ENCODE data around the gene VEGFC. TPM values are rescaled to one million over a fixed set of nuclear protein-coding genes. Genes with fewer than 3 reads are reported as not detected.

The VEGFC gene
- total and polyA plus RNA-seq, 3 donors from 2014 or later: 2.8 to 4.3 (median 4.0) TPM

GRCh38 chr4:176676901-176677300 is 115.8 kb downstream of the VEGFC start:
- DNase-seq: peak; percentile 17
- intact Hi-C loops (cut with DNase I; ENCODE audit: low total_unique reads): no loop called here
- WGBS, 2 donors: 53 to 56% methylated on average over 4 of the region's 4 CpGs
- no peaks in the 10 kb centered on the region for H3K9me3 ChIP-seq
- H3K27me3 ChIP-seq: no peaks in the 10 kb centered on the region
- no peak for TF ChIP-seq CTCF (IDR thresholded peaks at IDR 0.05)
- no peak for TF ChIP-seq POLR2A (IDR thresholded peaks at IDR 0.05)
- peaks cover 12% of the 10 kb centered on the region for H3K4me1 ChIP-seq
- no peaks in the 10 kb centered on the region for H3K36me3 ChIP-seq (ENCODE audit: low read depth, missing control alignments)
- H3K4me3 ChIP-seq: no peak overlapping the region
- H3K27ac ChIP-seq: no peak overlapping the region

- H3K4me3 ChIP-seq: no peak overlapping the region
- TF ChIP-seq CTCF (IDR thresholded peaks at IDR 0.05) (no peak), POLR2A (IDR thresholded peaks at IDR 0.05) (no peak)
- no peaks in the 10 kb centered on the region for H3K36me3 ChIP-seq (ENCODE audit: low read depth, missing control alignments)
- H3K27ac ChIP-seq: no peak overlapping the region
- no peaks in the 10 kb centered on the region for H3K27me3 ChIP-seq
- WGBS, 2 donors: 77 to 83% methylated on average over 3 of the region's 3 CpGs
- intact Hi-C loops (cut with DNase I; ENCODE audit: low total_unique reads): no loop called here
- DNase-seq: no peak
- H3K4me1 ChIP-seq: peaks cover 7% of the 10 kb centered on the region
- H3K9me3 ChIP-seq: no peaks in the 10 kb centered on the region
Observed at GRCh38 chr4:176675810-176676209, 116.9 kb downstream of the VEGFC start.

GRCh38 chr4:176671532-176671931 is 121.2 kb downstream of the VEGFC start:
- no peak overlapping the region for H3K27ac ChIP-seq
- 59 to 70% methylated on average over 9 of the region's 9 CpGs for WGBS, 2 donors
- H3K9me3 ChIP-seq: no peaks in the 10 kb centered on the region
- no peaks in the 10 kb centered on the region for H3K27me3 ChIP-seq
- DNase-seq: no peak
- no peaks in the 10 kb centered on the region for H3K4me1 ChIP-seq
- no peak overlapping the region for H3K4me3 ChIP-seq
- H3K36me3 ChIP-seq (ENCODE audit: low read depth, missing control alignments): no peaks in the 10 kb centered on the region
- TF ChIP-seq POLR2A (IDR thresholded peaks at IDR 0.05) (no peak), CTCF (IDR thresholded peaks at IDR 0.05) (no peak)
- intact Hi-C loops (cut with DNase I; ENCODE audit: low total_unique reads): no loop called here

GRCh38 chr4:176668324-176668723 is 124.4 kb downstream of the VEGFC start:
- DNase-seq: no peak
- Histone ChIP-seq H3K36me3 (ENCODE audit: low read depth, missing control alignments) (no peaks in the 10 kb centered on the region), H3K27me3 (no peaks in the 10 kb centered on the region), H3K27ac (no peak overlapping the region), H3K4me3 (no peak overlapping the region), H3K9me3 (no peaks in the 10 kb centered on the region), H3K4me1 (no peaks in the 10 kb centered on the region)
- WGBS, 2 donors: 55 to 61% methylated on average over 2 of the region's 2 CpGs
- intact Hi-C loops (cut with DNase I; ENCODE audit: low total_unique reads): no loop called here
- no peak for TF ChIP-seq CTCF (IDR thresholded peaks at IDR 0.05)
- TF ChIP-seq POLR2A (IDR thresholded peaks at IDR 0.05): no peak

- Histone ChIP-seq H3K27me3 (no peaks in the 10 kb centered on the region), H3K27ac (no peak overlapping the region), H3K9me3 (no peaks in the 10 kb centered on the region), H3K4me1 (no peaks in the 10 kb centered on the region), H3K4me3 (no peak overlapping the region), H3K36me3 (ENCODE audit: low read depth, missing control alignments) (no peaks in the 10 kb centered on the region)
- intact Hi-C loops (cut with DNase I; ENCODE audit: low total_unique reads): no loop called here
- WGBS, 2 donors: 77 to 84% methylated on average over 4 of the region's 4 CpGs
- TF ChIP-seq CTCF (IDR thresholded peaks at IDR 0.05): no peak
- no peak for TF ChIP-seq POLR2A (IDR thresholded peaks at IDR 0.05)
- no peak for DNase-seq
Observed at GRCh38 chr4:176664964-176665363, 127.8 kb downstream of the VEGFC start.

Measured in testis (tissue), 3 donors.